HepG2 (cell line): ENCODE data around the gene BTF3L4. TPM values are rescaled to one million over a fixed set of nuclear protein-coding genes. Genes with fewer than 3 reads are reported as not detected.

ENCODE experiments used
- NPAS2 ChIP-seq: sonication (generic); formaldehyde crosslinking; IDR thresholded peaks from 2 replicates; pipeline ENCODE4 v1.8.0; 2022; ENCODE audit warnings: mild to moderate bottlenecking, missing genetic modification reagents, borderline replicate concordance
- RARA ChIP-seq: IDR thresholded peaks from 2 replicates; pipeline ENCODE4 v1.6.1; 2016; ENCODE audit warnings: missing genetic modification reagents, missing compliant biosample characterization
- SRSF9 ChIP-seq: fragments of 200-400 bp; formaldehyde crosslinking; IDR thresholded peaks from 2 replicates; pipeline ENCODE4 v1.6.1; 2018; ENCODE audit warnings: borderline replicate concordance, mild to moderate bottlenecking, low read depth, low read length; ENCODE audit not compliant: insufficient read depth, poor library complexity, severe bottlenecking
- SYNCRIP ChIP-seq: fragments of 200-400 bp; formaldehyde crosslinking; IDR thresholded peaks from 2 replicates; pipeline ENCODE4 v1.6.1; 2018; ENCODE audit warnings: mild to moderate bottlenecking, low read depth, low read length; ENCODE audit not compliant: insufficient read depth
- YEATS4 ChIP-seq: sonication (generic); formaldehyde crosslinking; IDR thresholded peaks from 2 replicates; pipeline ENCODE4 v1.4.0; 2020; ENCODE audit warnings: missing genetic modification reagents, borderline replicate concordance
- ZNF235 ChIP-seq: sonication (generic); formaldehyde crosslinking; IDR thresholded peaks from 2 replicates; pipeline ENCODE4 v1.8.1; 2023; ENCODE audit warnings: mild to moderate bottlenecking, missing genetic modification reagents, borderline replicate concordance
- ZNF607 ChIP-seq: sonication (generic); formaldehyde crosslinking; IDR thresholded peaks from 2 replicates; pipeline ENCODE4 v1.5.1; 2020; ENCODE audit warnings: missing genetic modification reagents, mild to moderate bottlenecking, borderline replicate concordance
- polyA plus RNA-seq, 8 experiments: library from polyadenylated mRNA; depleted of rRNA in 3 of 8; stranded (reverse) in 7 of 8; unstranded in 1 of 8; fragments of >200 nt; fragmentation: Illumina TruSeq in 4 of 8; extraction: Trizol in 4 of 8; gene quantifications; 2 replicates each; pipeline versions ENCODE4 v1.2.1 to v1.2.3, GENCODE V29; 2011 to 2016; ENCODE audit warnings: low read depth in 4 of 8, missing spikeins in 1 of 8, mixed read lengths in 1 of 8; ENCODE audit not compliant: insufficient read depth in 1 of 8
- total RNA-seq, 5 experiments: library from RNA; depleted of rRNA; stranded (reverse); fragments of >200 nt; fragmentation: Illumina TruSeq; extraction: Trizol; gene quantifications; 2 replicates each; pipeline ENCODE4 v1.2.3, GENCODE V29; 2016; ENCODE audit warnings: low read depth in 1 of 5
- TF ChIP-seq, protein P1 (sequence below): sonication (generic); formaldehyde crosslinking; IDR thresholded peaks from 2 replicates; pipeline ENCODE4 v1.4.0; 2020; ENCODE audit warnings: missing genetic modification reagents
- TF ChIP-seq, protein P2 (sequence below): sonication (generic); formaldehyde crosslinking; IDR thresholded peaks from one replicate; pipeline ENCODE4 v1.5.1; 2020; ENCODE audit warnings: mild to moderate bottlenecking, missing genetic modification reagents; ENCODE audit errors: not compliant biosample characterization
- TF ChIP-seq, protein P3 (sequence below): sonication (generic); formaldehyde crosslinking; IDR thresholded peaks from 2 replicates; pipeline ENCODE4 v1.8.1; 2023; ENCODE audit warnings: mild to moderate bottlenecking, missing genetic modification reagents
- TF ChIP-seq, protein P4 (sequence below): sonication (generic); formaldehyde crosslinking; IDR thresholded peaks from 2 replicates; pipeline ENCODE4 v1.8.0; 2022; ENCODE audit warnings: missing genetic modification reagents, mild to moderate bottlenecking, inconsistent platforms, borderline replicate concordance
- TF ChIP-seq, protein P5 (sequence below): sonication (generic); formaldehyde crosslinking; IDR thresholded peaks from 2 replicates; pipeline ENCODE4 v1.9.0; 2021; ENCODE audit warnings: missing genetic modification reagents, mild to moderate bottlenecking, borderline replicate concordance
- TF ChIP-seq, protein P6 (sequence below): sonication (generic); formaldehyde crosslinking; IDR thresholded peaks from 2 replicates; pipeline ENCODE4 v1.8.1; 2023; ENCODE audit warnings: missing genetic modification reagents, mild to moderate bottlenecking, borderline replicate concordance

Gene BTF3L4
- total and polyA plus RNA-seq, 2 of the 13 experiments (the other 11 are each of a cell fraction or from before 2014, with no cell fraction given), result 59.0 to 74.3 TPM

DNA sequence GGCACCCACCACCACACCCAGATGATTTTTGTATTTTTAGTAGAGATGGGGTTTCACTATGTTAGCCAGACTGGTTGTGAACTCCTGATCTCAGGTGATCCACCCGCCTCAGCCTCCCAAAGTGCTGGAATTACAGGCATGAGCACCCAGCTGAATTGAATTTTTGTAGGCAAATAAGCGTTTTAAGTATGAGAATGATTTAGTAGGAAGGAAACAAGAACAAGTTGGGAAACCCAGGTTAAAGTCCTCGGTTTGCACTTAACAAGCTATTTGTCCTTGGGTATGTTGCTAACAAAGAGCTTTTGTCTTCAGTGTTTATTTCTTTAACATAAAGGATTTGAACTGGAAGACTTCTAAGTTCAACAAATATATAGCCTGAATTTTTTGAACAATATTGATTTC is 23.9 kb downstream of the BTF3L4 start (continued):
- TF ChIP-seq, protein P1, sequence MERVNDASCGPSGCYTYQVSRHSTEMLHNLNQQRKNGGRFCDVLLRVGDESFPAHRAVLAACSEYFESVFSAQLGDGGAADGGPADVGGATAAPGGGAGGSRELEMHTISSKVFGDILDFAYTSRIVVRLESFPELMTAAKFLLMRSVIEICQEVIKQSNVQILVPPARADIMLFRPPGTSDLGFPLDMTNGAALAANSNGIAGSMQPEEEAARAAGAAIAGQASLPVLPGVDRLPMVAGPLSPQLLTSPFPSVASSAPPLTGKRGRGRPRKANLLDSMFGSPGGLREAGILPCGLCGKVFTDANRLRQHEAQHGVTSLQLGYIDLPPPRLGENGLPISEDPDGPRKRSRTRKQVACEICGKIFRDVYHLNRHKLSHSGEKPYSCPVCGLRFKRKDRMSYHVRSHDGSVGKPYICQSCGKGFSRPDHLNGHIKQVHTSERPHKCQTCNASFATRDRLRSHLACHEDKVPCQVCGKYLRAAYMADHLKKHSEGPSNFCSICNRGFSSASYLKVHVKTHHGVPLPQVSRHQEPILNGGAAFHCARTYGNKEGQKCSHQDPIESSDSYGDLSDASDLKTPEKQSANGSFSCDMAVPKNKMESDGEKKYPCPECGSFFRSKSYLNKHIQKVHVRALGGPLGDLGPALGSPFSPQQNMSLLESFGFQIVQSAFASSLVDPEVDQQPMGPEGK (CRISPR knock-in tag), result no peak
- TF ChIP-seq, protein P2, sequence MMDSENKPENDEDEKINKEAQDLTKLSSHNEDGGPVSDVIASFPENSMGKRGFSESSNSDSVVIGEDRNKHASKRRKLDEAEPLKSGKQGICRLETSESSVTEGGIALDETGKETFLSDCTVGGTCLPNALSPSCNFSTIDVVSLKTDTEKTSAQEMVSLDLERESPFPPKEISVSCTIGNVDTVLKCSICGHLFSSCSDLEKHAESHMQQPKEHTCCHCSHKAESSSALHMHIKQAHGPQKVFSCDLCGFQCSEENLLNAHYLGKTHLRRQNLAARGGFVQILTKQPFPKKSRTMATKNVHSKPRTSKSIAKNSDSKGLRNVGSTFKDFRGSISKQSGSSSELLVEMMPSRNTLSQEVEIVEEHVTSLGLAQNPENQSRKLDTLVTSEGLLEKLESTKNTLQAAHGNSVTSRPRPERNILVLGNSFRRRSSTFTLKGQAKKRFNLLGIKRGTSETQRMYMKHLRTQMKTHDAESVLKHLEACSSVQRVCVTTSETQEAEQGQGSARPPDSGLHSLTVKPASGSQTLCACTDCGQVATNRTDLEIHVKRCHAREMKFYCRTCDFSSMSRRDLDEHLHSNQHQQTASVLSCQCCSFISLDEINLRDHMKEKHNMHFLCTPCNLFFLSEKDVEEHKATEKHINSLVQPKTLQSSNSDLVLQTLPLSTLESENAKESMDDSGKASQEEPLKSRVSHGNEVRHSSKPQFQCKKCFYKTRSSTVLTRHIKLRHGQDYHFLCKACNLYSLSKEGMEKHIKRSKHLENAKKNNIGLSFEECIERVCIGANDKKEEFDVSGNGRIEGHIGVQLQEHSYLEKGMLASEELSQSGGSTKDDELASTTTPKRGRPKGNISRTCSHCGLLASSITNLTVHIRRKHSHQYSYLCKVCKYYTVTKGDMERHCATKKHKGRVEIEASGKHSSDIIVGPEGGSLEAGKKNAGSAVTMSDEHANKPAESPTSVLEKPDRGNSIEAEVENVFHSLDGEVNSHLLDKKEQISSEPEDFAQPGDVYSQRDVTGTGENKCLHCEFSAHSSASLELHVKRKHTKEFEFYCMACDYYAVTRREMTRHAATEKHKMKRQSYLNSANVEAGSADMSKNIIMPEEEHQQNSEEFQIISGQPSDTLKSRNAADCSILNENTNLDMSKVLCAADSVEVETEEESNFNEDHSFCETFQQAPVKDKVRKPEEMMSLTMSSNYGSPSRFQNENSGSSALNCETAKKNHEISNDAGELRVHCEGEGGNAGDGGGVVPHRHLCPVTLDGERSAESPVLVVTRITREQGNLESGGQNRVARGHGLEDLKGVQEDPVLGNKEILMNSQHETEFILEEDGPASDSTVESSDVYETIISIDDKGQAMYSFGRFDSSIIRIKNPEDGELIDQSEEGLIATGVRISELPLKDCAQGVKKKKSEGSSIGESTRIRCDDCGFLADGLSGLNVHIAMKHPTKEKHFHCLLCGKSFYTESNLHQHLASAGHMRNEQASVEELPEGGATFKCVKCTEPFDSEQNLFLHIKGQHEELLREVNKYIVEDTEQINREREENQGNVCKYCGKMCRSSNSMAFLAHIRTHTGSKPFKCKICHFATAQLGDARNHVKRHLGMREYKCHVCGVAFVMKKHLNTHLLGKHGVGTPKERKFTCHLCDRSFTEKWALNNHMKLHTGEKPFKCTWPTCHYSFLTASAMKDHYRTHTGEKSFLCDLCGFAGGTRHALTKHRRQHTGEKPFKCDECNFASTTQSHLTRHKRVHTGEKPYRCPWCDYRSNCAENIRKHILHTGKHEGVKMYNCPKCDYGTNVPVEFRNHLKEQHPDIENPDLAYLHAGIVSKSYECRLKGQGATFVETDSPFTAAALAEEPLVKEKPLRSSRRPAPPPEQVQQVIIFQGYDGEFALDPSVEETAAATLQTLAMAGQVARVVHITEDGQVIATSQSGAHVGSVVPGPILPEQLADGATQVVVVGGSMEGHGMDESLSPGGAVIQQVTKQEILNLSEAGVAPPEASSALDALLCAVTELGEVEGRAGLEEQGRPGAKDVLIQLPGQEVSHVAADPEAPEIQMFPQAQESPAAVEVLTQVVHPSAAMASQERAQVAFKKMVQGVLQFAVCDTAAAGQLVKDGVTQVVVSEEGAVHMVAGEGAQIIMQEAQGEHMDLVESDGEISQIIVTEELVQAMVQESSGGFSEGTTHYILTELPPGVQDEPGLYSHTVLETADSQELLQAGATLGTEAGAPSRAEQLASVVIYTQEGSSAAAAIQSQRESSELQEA (CRISPR knock-in tag), result no peak
- TF ChIP-seq YEATS4 (CRISPR knock-in tag), result peak; percentile 28; the same call in 1 of the 2 replicates
- TF ChIP-seq, protein P3, sequence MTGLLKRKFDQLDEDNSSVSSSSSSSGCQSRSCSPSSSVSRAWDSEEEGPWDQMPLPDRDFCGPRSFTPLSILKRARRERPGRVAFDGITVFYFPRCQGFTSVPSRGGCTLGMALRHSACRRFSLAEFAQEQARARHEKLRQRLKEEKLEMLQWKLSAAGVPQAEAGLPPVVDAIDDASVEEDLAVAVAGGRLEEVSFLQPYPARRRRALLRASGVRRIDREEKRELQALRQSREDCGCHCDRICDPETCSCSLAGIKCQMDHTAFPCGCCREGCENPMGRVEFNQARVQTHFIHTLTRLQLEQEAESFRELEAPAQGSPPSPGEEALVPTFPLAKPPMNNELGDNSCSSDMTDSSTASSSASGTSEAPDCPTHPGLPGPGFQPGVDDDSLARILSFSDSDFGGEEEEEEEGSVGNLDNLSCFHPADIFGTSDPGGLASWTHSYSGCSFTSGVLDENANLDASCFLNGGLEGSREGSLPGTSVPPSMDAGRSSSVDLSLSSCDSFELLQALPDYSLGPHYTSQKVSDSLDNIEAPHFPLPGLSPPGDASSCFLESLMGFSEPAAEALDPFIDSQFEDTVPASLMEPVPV (CRISPR knock-in tag), result no peak
- TF ChIP-seq SRSF9, result no peak
- TF ChIP-seq RARA (CRISPR knock-in tag), result peak; percentile 64
- TF ChIP-seq NPAS2, result no peak
- no peak for TF ChIP-seq SYNCRIP
- TF ChIP-seq, protein P4, sequence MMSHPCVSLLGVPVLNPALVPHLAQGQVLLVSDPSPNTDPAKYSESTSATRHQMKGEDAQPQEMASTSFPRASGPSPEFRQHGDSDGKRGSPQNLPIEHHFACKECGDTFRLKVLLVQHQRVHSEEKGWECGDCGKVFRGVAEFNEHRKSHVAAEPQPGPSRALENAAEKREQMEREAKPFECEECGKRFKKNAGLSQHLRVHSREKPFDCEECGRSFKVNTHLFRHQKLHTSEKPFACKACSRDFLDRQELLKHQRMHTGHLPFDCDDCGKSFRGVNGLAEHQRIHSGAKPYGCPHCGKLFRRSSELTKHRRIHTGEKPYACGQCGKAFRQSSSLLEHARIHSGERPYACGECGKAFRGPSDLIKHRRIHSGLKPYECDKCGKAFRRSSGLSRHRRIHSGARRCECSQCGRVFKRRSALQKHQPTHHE (CRISPR knock-in tag), result no peak
- TF ChIP-seq ZNF235 (CRISPR knock-in tag), result no peak
- no peak for TF ChIP-seq ZNF607 (CRISPR knock-in tag)
- TF ChIP-seq, protein P5, sequence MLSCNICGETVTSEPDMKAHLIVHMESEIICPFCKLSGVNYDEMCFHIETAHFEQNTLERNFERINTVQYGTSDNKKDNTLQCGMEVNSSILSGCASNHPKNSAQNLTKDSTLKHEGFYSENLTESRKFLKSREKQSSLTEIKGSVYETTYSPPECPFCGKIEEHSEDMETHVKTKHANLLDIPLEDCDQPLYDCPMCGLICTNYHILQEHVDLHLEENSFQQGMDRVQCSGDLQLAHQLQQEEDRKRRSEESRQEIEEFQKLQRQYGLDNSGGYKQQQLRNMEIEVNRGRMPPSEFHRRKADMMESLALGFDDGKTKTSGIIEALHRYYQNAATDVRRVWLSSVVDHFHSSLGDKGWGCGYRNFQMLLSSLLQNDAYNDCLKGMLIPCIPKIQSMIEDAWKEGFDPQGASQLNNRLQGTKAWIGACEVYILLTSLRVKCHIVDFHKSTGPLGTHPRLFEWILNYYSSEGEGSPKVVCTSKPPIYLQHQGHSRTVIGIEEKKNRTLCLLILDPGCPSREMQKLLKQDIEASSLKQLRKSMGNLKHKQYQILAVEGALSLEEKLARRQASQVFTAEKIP (CRISPR knock-in tag), result no peak
- TF ChIP-seq, protein P6, sequence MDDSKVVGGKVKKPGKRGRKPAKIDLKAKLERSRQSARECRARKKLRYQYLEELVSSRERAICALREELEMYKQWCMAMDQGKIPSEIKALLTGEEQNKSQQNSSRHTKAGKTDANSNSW (CRISPR knock-in tag), result no peak
